Heart right ventricle (tissue), 16 donors: ENCODE results near the gene CYB5D1. TPM values are rescaled to one million over a fixed set of nuclear protein-coding genes. Genes with fewer than 3 reads are reported as not detected.

Source experiments
- ATAC-seq, 8 donors: fragments of 200-7000 bp; cut with Tn5 transposase; one replicate each; pipeline ENCODE4 v1.9.1; 2020; ENCODE audit warnings: mild to moderate bottlenecking in 8 of 8, moderate library complexity in 8 of 8, moderate number of reproducible peaks in 1 of 8
- DNase-seq, 2 donors: peaks; one replicate each; pipeline ENCODE4 v3.0.0-alpha.2; 2020
- H3K27ac ChIP-seq, 10 donors: fragments of 200-600 bp; sonication (generic) in 2 of 10; one replicate each; pipeline versions ENCODE4 v1.5.0 to v1.8.0; 2020 to 2022; ENCODE audit warnings: mild to moderate bottlenecking in 3 of 10
- H3K27me3 ChIP-seq, 7 donors: fragments of 200-600 bp; one replicate each; pipeline ENCODE4 v1.8.0; 2021 to 2022; ENCODE audit warnings: mild to moderate bottlenecking in 2 of 7
- H3K36me3 ChIP-seq, 9 donors: fragments of 200-600 bp; sonication (generic) in 1 of 9; one replicate each; pipeline versions ENCODE4 v1.5.0 to v1.8.0; 2020 to 2022; ENCODE audit warnings: mild to moderate bottlenecking in 2 of 9
- H3K4me1 ChIP-seq, 9 donors: fragments of 200-600 bp; sonication (generic) in 1 of 9; one replicate each; pipeline versions ENCODE4 v1.5.0 to v1.8.0; 2020 to 2022; ENCODE audit warnings: mild to moderate bottlenecking in 4 of 9
- H3K4me3 ChIP-seq, 10 donors: fragments of 200-600 bp; sonication (generic) in 2 of 10; one replicate each; pipeline versions ENCODE4 v1.5.0 to v1.8.0; 2020 to 2022; ENCODE audit warnings: mild to moderate bottlenecking in 7 of 10, moderate library complexity in 2 of 10
- H3K9me3 ChIP-seq, 11 donors: fragments of 200-600 bp in 10 of 11; sonication (generic) in 2 of 11; one replicate each; pipeline versions ENCODE4 v1.5.0 to v1.8.0; 2013 to 2022; ENCODE audit warnings: mild to moderate bottlenecking in 2 of 11, control low read depth in 1 of 11, moderate library complexity in 1 of 11
- CTCF ChIP-seq, 9 donors: fragments of 200-600 bp; sonication (generic) in 2 of 9; IDR thresholded peaks; one replicate each; pipeline versions ENCODE4 v1.5.0 to v1.8.0; 2021 to 2022; ENCODE audit warnings: antibody characterized with exemption in 9 of 9, mild to moderate bottlenecking in 5 of 9, moderate library complexity in 1 of 9
- WGBS, 2 donors: extraction: QIAGEN DNeasy Blood & Tissue Kit; methylation state at CpG; one replicate each; pipeline ENCODE4 v1.1.7; 2013; ENCODE audit warnings: inconsistent platforms in 1 of 2; 5-methylcytosine and 5-hydroxymethylcytosine counted together
- intact Hi-C, 10 donors: fragments of 100-400 bp; cut with DNase I; formaldehyde crosslinking; loops; one replicate each; pipeline versions ENCODE4 v1.11.1 to v1.14.2; 2022
- polyA plus RNA-seq, 2 donors: library from polyadenylated mRNA; stranded (reverse); fragments of 200-250 nt; gene quantifications; one replicate each; pipeline ENCODE4 v1.2.3, GENCODE V29; 2013
- total RNA-seq, 10 donors: library from RNA; stranded (reverse); fragmentation: NEBNext Ultra II Directional in 3 of 10; extraction: Animal tissue kit (Norgen Biotek cat#: 25700) in 3 of 10; gene quantifications; one replicate each; pipeline versions ENCODE4 v1.2.1 to v1.2.4, GENCODE V29; 2021 to 2023
- donor health status: Arrhythmogenic right ventricular cardiomyopathy.
- donor health status: ischemic (EF 13 %, LVEDD 7.1; RV severe dilation, severe dysfunction).
- donor health status: healthy with polysubstance abuse.
- donor health status: DM: no; HTN: yes; CAD: no.
- donor health status: DM: no; HTN: no; CAD: no.
- donor health status: ischemic (EF 25% LVEDD 6.9; RV normal size, moderate dysfunction).
- donor health status: ischemic (EF 25% LVEDD 5.7; RV mildly dilated, moderate dysfunction).
- donor health status: healthy.
- donor health status: DM: yes; HTN: yes; CAD: no.
- donor health status: Ischemic cardiomyopathy.
- donor health status: ischemic (EF 35%, LVEDD 5.7; RV mildly dilated, moderate dysfunction).
- donor health status: nonischemic (EF 11% LVEDD 7.7; RV severe dilation, severe dysfunction).
- donor health status: DM: yes; HTN: yes; CAD: no.
- donor health status: PGD.
- donor health status: ischemic (EF 29% LVEDD 5.4; RV normal size, mild dysfunction).
- donor health status: nonischemic (EF 23%, LVEDD 6.1; RV moderate dilation, normal function).

The CYB5D1 gene
- total and polyA plus RNA-seq, 12 donors = 10.0 to 20.1 (median 15.7) TPM

- H3K27ac ChIP-seq = no peak overlapping the region
- DNase-seq (no peak), ATAC-seq (no peak)
- WGBS, 2 donors = 88 to 89% methylated on average over 9 of the region's 9 CpGs
- intact Hi-C loops = loop anchor here in 8 of 10 donors (5.0 to 10.0 kb wide), 8 partner anchors 33 to 168 kb away; partner anchors contain the start of genes CYB5D1 (in 2 of the 8), NAA38 (in 2 of the 8) and TMEM88 (in 2 of the 8)
- H3K4me1 ChIP-seq = peaks cover 0 to 7% (median 0%) of the 10 kb centered on the region in 9 donors
- H3K27me3 ChIP-seq = peaks cover 0 to 5% (median 0%) of the 10 kb centered on the region in 7 donors
- TF ChIP-seq CTCF (IDR thresholded peaks at IDR 0.05) = no peak
- H3K4me3 ChIP-seq = no peak overlapping the region
- H3K36me3 ChIP-seq = no peaks in the 10 kb centered on the region
- H3K9me3 ChIP-seq = no peaks in the 10 kb centered on the region
These were observed 33.5 kb upstream of the CYB5D1 start for GRCh38 chr17:7824021-7824924.

DNA sequence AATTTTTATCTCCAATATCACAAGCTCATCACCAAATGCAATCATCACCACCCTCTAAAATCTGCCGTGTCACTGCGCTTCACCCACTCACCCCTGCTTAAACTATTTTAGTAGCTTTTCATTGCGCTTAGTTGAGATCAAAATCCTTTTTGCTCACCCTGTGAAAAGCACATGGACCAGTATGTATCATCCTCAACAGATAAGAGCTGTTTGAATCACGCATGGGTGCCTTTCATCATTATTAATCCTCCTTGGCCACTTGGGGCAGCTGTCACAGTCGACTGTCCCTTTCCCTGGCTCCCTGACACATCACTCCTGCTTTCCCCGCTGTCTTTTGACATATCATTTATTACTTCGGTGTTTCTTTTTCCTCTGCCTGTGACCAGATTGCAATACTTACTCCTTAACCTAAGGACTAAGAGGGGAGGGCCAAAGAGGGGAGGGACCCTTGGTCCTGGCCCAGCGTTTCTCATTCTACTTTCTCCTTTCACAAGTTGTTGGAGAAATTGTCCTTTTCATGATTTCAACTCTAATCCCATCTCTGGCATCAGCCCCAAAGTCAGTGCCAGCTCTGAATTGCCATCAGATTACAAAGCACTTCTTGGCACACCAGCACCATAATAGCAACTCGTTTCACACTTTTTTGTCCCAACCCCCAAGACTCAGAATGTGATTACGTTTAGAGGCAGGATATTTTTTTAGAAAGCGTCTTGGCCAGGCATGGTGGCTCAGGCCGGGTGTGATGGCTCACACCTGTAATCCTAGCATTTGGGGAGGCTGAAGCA, 32.4 kb upstream of the CYB5D1 start:
- peak in 4 of 9 donors; percentile 23 to 29 (median 26) for TF ChIP-seq CTCF (IDR thresholded peaks at IDR 0.05)
- Histone ChIP-seq H3K9me3 (no peaks in the 10 kb centered on the region), H3K36me3 (no peaks in the 10 kb centered on the region), H3K4me1 (peaks cover 0 to 7% (median 0%) of the 10 kb centered on the region in 9 donors), H3K27me3 (peaks cover 0 to 5% (median 0%) of the 10 kb centered on the region in 7 donors), H3K27ac (no peak overlapping the region), H3K4me3 (no peak overlapping the region)
- 40 to 44% methylated on average over 12 of the region's 12 CpGs for WGBS, 2 donors
- DNase-seq = no peak
- peak in 1 of 8 donors; percentile 20 for ATAC-seq
- intact Hi-C loops = loop anchor here in 4 of 10 donors (10.0 kb wide), 2 partner anchors 69 to 159 kb away; no protein-coding TSS in a partner anchor

DNA sequence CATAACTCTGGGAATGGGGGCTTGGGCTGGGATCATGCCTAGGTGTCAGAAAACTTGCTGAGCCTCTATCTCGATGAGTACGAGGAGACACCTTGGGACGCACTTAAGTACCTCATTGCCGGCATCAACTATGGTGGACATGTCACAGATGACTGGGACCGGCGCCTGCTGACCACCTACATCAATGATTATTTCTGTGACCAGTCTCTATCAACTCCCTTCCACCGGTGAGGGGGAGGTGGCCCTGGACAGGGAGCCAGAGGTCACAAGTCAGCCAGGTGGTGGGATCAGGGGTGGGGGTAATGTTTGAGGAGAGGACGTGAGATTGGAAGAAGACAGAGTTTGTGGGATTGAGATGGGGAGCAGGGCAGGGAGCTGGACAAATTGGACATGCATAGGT, 27.2 kb upstream of the CYB5D1 start:
- Histone ChIP-seq H3K27ac (no peak overlapping the region), H3K9me3 (no peaks in the 10 kb centered on the region), H3K27me3 (peaks cover 0 to 5% (median 0%) of the 10 kb centered on the region in 7 donors), H3K4me1 (peaks cover 0 to 12% (median 7%) of the 10 kb centered on the region in 9 donors), H3K4me3 (no peak overlapping the region), H3K36me3 (no peaks in the 10 kb centered on the region)
- TF ChIP-seq CTCF (IDR thresholded peaks at IDR 0.05) = no peak
- 88 to 92% methylated on average over 8 of the region's 8 CpGs for WGBS, 2 donors
- ATAC-seq (no peak), DNase-seq (no peak)
- intact Hi-C loops = loop anchor here in 2 of 10 donors (5.0 to 10.0 kb wide), 3 partner anchors 57 to 324 kb away; partner anchors contain the start of genes CHD3 (in 1 of the 2) and PER1 (in 1 of the 2)

DNA sequence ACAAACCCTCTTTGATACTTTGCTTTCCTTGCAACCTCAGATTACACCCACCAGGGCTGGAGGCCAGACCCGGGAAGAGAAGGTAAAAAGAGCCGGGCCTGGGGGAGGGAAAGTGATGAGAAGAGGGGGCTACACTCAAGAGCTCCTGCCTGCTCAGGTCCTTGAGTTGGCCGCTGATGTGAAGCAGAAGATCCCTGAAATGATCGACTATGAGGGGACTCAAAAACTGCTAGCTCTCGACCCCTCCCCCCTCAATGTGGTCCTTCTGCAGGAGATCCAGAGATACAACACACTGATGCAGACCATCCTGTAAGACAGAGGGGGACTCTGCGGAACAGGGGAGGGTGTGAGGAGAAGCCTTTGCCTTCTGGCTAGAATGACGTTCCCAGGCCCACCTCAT, 26.6 kb upstream of the CYB5D1 start:
- WGBS, 2 donors = 75 to 81% methylated on average over 7 of the region's 7 CpGs
- Histone ChIP-seq H3K36me3 (no peaks in the 10 kb centered on the region), H3K4me3 (no peak overlapping the region), H3K27ac (no peak overlapping the region), H3K9me3 (no peaks in the 10 kb centered on the region), H3K27me3 (peaks cover 0 to 5% (median 0%) of the 10 kb centered on the region in 7 donors), H3K4me1 (peaks cover 2 to 17% (median 7%) of the 10 kb centered on the region in 9 donors)
- intact Hi-C loops = loop anchor here in 2 of 10 donors (5.0 to 10.0 kb wide), 3 partner anchors 56 to 324 kb away; partner anchors contain the start of genes CHD3 (in 1 of the 2) and PER1 (in 1 of the 2)
- DNase-seq (no peak), ATAC-seq (no peak)
- TF ChIP-seq CTCF (IDR thresholded peaks at IDR 0.05) = no peak
